ENCODE measurements around the gene PIH1D1.

GRCh38 chr19:49434907-49435583 is 16.6 kb downstream of the PIH1D1 start:
- TF ChIP-seq CTCF (conservative IDR thresholded peaks at IDR 0.05; ENCODE audit: low read length) = no peak
- no peak for TF ChIP-seq EZH2phosphoT487 (IDR thresholded peaks at IDR 0.05; ENCODE audit: borderline replicate concordance)

Measured in Loucy (cell line).